ENCODE results near the gene TGFB2.

The TGFB2 gene

DNA sequence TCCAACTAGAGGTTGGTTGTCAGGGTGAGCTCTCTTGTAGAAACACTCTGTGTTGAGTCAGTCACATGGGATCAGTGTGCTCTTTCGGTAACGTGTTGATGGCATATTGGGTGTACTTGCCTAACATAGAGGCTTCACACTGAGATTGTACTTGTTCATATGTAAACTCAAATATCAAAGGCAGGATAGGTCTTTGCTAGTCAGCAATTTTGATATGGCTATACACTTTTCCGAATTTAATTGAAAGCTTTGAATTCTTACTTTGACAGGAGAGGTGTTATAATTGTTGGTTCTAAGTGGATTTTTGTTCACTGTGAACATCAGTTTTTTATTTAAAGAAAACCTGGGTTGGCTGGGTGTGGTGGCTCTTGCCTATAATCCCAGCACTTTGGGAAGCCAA, 16.4 kb upstream of the TGFB2 start:
- TF ChIP-seq, protein P1, sequence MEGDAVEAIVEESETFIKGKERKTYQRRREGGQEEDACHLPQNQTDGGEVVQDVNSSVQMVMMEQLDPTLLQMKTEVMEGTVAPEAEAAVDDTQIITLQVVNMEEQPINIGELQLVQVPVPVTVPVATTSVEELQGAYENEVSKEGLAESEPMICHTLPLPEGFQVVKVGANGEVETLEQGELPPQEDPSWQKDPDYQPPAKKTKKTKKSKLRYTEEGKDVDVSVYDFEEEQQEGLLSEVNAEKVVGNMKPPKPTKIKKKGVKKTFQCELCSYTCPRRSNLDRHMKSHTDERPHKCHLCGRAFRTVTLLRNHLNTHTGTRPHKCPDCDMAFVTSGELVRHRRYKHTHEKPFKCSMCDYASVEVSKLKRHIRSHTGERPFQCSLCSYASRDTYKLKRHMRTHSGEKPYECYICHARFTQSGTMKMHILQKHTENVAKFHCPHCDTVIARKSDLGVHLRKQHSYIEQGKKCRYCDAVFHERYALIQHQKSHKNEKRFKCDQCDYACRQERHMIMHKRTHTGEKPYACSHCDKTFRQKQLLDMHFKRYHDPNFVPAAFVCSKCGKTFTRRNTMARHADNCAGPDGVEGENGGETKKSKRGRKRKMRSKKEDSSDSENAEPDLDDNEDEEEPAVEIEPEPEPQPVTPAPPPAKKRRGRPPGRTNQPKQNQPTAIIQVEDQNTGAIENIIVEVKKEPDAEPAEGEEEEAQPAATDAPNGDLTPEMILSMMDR (IDR thresholded peaks at IDR 0.05; ENCODE audit: insufficient read depth, low read length, missing control alignments), result no peak
- no peak for DNase-seq (ENCODE audit: low read depth, low spot score)
- H3K4me3 ChIP-seq (ENCODE audit: low read depth, low read length), result no peak overlapping the region
- ChIA-PET POLR2A (no interaction called here), CTCF (interaction anchor here (0.8 to 3.1 kb wide), 15 partner anchors 7 to 1483 kb away, joined by 3 to 28 read pairs (median 8); partner anchors contain the start of gene TGFB2)

DNA sequence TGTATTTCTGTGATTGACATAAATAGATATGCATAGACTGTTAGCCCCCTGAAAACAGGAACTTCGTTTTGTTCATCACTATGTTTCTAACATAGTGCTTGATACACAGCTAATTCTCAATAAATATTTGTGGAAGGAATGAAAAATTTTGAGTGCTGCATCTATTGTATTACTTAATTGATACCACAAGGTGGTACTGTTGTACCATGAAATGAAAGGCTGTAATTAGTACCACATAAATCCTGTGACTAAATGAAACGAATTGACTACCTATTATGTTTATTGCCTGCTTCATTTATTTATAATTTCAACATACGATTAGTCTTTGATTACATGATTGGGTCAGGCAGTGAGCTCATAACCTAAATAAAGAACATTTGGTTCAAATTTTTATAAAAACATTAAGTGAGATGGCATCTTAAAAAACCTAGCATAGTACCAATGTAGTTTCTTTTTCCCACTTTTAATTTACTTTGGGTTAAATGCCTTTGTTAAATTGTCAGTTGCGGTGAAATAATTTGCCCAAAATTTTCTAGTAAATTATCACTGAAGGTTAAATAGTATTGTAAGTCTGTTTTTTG, 15.0 kb upstream of the TGFB2 start:
- TF ChIP-seq, protein P1 (IDR thresholded peaks at IDR 0.05; ENCODE audit: insufficient read depth, low read length, missing control alignments), result peak; percentile 22
- no peak overlapping the region for H3K4me3 ChIP-seq (ENCODE audit: low read depth, low read length)
- CTCF ChIA-PET, result interaction anchor here (0.6 to 3.1 kb wide), 38 partner anchors 9 to 1482 kb away, joined by 3 to 28 read pairs (median 4); partner anchors contain the start of gene TGFB2
- no peak for DNase-seq (ENCODE audit: low read depth, low spot score)
- POLR2A ChIA-PET, result no interaction called here

DNA sequence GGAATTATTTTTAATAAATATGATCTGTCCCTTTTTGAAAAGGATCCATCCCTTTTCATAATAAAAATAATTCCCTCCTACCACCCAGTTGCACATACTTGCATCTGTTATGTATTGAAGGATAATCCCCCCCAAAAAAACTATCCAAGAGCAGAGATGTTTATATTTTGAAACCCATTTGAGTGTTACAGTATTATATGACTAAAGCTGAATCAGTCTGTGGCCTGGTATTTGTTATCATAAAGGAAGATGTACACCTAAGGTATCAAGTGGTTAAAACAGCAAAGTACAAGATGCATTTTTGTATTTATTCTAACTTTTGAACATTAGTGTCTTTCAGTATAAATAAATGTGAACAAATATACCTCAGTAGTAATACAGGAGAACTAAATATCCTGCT, 12.7 kb upstream of the TGFB2 start:
- TF ChIP-seq, protein P1 (IDR thresholded peaks at IDR 0.05; ENCODE audit: insufficient read depth, low read length, missing control alignments), result no peak
- no peak for DNase-seq (ENCODE audit: low read depth, low spot score)
- H3K4me3 ChIP-seq (ENCODE audit: low read depth, low read length), result no peak overlapping the region
- CTCF ChIA-PET, result interaction anchor here (0.9 to 1.1 kb wide), 2 partner anchors 220 to 1084 kb away, joined by 3 to 4 read pairs; no protein-coding TSS in a partner anchor
- POLR2A ChIA-PET, result no interaction called here

- TF ChIP-seq, protein P1 (IDR thresholded peaks at IDR 0.05; ENCODE audit: insufficient read depth, low read length, missing control alignments), result no peak
- CTCF ChIA-PET, result interaction anchor here (1.2 to 1.6 kb wide), 3 partner anchors 37 to 1476 kb away, joined by 3 to 6 read pairs (median 5); no protein-coding TSS in a partner anchor
- no peak overlapping the region for H3K4me3 ChIP-seq (ENCODE audit: low read depth, low read length)
- DNase-seq (ENCODE audit: low read depth, low spot score), result no peak
- POLR2A ChIA-PET, result no interaction called here
Observed at GRCh38 chr1:218336328-218336727, 8.8 kb upstream of the TGFB2 start.

GRCh38 chr1:218339267-218339831, 5.8 kb upstream of the TGFB2 start:
- no peak for DNase-seq (ENCODE audit: low read depth, low spot score)
- H3K4me3 ChIP-seq (ENCODE audit: low read depth, low read length), result no peak overlapping the region
- CTCF ChIA-PET, result interaction anchor here (0.6 to 2.2 kb wide), 26 partner anchors 8 to 1473 kb away, joined by 3 to 15 read pairs (median 4); no protein-coding TSS in a partner anchor
- TF ChIP-seq, protein P1 (IDR thresholded peaks at IDR 0.05; ENCODE audit: insufficient read depth, low read length, missing control alignments), result peak; percentile 61
- POLR2A ChIA-PET, result no interaction called here

GRCh38 chr1:218341325-218341724, 3.8 kb upstream of the TGFB2 start:
- CTCF ChIA-PET, result interaction anchor here (1.2 kb wide), 1 partner anchor 179 kb away, joined by 3 read pairs; no protein-coding TSS in a partner anchor
- no peak overlapping the region for H3K4me3 ChIP-seq (ENCODE audit: low read depth, low read length)
- POLR2A ChIA-PET, result no interaction called here
- no peak for DNase-seq (ENCODE audit: low read depth, low spot score)
- TF ChIP-seq, protein P1 (IDR thresholded peaks at IDR 0.05; ENCODE audit: insufficient read depth, low read length, missing control alignments), result no peak
